Epithelial cell of esophagus (primary cell): ENCODE data around the gene LTO1.

ENCODE experiments used
- DNase-seq: peaks from one replicate; pipeline ENCODE4 v3.0.0; 2010; ENCODE audit warnings: low read depth
- H3K4me3 ChIP-seq: 2 replicates; pipeline ENCODE4 v1.5.1; 2011; ENCODE audit warnings: mild to moderate bottlenecking, low read length, control low read depth
- TF ChIP-seq, protein P1 (sequence below): IDR thresholded peaks from 2 replicates; pipeline ENCODE4 v1.5.1; 2011; ENCODE audit warnings: low read depth, mild to moderate bottlenecking, low read length, control low read depth, inconsistent platforms; ENCODE audit not compliant: insufficient read depth; ENCODE audit errors: missing control alignments

LTO1 gene

DNA sequence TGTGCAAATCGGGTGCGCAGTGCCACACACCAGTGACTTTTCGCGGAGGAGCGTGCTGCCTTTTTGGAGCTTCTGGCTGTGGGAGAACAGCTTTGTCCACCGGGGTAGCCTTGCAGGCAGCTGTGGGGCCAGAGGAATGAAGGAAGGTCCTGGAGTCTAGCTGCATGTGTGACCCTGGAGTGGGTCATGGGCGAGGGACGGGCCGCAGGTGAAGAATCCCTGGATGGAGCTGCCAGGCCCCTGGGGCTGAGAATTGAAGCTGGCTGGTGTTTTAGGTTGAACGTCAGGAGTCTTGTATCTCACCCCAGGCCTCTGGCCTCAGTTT lies 25.6 kb downstream of the LTO1 start:
- no peak overlapping the region for H3K4me3 ChIP-seq
- DNase-seq: no peak
- TF ChIP-seq, protein P1, sequence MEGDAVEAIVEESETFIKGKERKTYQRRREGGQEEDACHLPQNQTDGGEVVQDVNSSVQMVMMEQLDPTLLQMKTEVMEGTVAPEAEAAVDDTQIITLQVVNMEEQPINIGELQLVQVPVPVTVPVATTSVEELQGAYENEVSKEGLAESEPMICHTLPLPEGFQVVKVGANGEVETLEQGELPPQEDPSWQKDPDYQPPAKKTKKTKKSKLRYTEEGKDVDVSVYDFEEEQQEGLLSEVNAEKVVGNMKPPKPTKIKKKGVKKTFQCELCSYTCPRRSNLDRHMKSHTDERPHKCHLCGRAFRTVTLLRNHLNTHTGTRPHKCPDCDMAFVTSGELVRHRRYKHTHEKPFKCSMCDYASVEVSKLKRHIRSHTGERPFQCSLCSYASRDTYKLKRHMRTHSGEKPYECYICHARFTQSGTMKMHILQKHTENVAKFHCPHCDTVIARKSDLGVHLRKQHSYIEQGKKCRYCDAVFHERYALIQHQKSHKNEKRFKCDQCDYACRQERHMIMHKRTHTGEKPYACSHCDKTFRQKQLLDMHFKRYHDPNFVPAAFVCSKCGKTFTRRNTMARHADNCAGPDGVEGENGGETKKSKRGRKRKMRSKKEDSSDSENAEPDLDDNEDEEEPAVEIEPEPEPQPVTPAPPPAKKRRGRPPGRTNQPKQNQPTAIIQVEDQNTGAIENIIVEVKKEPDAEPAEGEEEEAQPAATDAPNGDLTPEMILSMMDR: no peak

DNA sequence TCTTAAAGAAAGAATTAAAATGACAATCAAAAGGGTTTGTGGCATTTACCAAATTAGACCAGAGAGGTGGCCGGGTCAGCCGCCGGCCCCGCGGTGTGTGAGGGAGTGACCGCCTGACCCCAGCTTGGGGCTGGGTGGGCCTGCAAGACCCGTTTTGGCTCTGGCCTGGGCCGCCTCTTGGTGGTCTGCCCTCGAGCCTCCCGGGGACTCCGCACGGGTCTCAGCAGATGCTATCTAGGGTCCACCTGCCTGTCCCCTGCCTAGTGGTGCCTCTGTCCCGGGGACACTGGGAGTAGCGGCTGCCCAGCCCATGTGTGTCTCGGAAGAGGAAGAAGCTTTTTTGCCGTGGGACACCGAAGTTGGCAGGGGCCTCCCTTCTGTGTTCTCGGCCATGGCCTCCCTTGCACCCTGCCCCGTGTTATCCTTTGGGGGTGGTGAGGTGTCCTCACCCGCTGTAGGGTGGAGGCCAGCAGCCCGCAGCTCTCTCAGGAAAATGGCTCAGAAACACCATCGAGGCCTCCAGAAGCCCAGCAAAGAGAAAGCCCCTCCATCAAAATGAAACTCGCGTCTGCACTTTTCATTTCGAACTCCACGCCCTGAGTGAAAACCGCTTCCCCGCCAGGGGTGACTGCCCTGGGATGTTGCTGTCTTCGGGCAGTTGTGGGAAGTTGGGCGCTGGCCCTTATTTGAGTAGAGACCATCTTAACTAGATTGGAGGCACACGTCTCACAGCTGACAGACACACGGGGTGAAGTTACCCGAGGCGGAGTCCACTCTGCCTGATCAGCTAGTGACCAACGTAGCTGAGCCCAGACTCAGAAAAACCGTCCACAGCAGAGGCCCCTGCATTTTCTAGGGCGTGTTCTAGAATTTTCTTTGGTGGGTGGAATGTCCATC lies 26.2 kb downstream of the LTO1 start:
- TF ChIP-seq, protein P1: no peak
- no peak for DNase-seq
- no peak overlapping the region for H3K4me3 ChIP-seq

DNA sequence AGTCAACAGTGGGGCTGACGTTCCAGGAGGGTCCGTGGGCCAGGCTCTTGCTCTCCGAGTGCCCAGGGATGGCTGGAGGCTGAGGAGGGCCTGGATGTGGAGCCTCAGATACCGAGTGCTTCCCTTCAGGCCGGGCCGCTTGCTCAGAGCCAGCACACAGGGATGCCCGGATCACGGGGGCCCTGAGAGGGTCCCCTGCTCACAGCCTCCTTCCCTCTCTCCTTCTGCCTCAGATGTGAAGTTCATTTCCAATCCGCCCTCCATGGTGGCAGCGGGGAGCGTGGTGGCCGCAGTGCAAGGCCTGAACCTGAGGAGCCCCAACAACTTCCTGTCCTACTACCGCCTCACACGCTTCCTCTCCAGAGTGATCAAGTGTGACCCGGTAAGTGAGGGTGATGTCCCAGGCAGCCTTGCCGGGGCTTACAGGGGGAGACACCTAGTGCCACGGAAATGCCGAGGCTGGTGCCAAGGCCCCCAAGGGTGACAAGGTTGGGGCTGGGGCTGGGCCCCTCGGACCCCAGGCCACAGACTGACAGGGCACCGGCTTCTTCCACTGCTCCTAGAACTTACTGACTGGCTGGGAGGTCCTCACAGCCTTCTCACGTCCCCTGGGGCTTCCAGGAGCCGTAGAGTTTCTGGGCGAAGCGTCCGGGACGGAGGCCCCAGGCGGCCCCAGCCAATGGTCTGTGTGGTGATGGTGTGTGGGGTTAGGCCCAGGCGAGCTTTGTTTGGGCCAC lies 27.2 kb downstream of the LTO1 start:
- TF ChIP-seq, protein P1: no peak
- no peak overlapping the region for H3K4me3 ChIP-seq
- DNase-seq: no peak

DNA sequence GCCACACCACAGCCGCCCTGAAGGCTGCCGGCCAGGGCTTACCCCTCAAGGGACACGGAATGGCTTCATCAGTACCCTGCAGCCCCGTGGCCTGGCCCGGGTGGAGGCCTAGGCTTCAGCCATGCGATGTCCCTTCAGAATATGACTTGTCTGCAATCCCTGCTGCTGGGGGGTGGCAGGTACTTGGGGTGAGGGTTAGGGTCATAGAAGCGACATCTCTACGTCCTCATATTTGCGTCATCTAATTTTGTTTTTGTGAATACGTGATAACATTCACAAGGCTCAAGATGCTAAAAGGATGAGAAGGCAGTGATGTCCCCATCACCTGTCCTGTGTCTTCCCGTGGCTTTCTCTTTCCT lies 27.8 kb downstream of the LTO1 start:
- H3K4me3 ChIP-seq: no peak overlapping the region
- DNase-seq: no peak
- TF ChIP-seq, protein P1: no peak

DNA sequence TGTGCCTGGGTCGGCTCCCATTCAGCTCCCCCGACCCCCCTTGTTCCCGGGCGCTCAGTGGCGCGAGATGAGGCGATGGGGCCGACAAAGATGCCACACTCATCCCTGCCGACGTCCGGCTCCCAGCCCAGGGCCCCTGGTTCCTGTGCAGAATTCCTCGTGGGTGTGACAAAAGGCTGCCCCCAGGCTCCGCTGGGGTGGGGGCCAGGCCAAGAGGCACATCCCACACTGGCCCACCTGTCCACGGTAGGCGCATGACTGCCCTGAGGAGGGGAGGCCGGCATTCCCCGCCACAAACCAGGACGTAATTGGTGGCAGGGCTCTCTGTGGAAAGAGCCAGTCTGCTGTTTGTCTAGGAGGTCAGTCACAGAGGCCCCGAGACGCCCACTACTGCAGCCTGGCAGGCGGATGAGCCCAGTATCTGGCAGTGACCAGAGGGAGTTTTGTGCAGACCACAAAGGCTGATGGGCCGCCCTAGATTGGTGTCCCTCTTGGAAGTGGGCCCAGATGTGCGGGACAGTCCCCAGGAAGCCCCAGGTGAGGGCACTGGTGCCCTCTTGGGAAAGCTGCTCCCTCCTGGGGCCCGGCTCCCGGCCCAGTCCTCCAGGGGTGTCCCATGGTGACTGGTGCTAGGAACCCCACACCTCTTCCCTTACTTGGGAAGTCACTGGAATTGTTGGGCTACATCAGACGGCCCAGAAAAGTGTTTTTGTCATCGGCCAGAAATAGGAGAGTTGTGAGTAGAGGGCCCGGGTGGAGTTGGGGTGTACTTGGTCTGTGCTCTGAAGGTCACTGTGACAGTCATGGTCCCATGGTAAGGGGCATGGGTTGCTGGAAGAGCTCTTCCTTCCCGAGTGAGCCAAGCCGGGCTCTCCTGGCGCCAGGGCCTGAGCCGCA lies 28.4 kb downstream of the LTO1 start:
- DNase-seq: no peak
- no peak overlapping the region for H3K4me3 ChIP-seq

DNA sequence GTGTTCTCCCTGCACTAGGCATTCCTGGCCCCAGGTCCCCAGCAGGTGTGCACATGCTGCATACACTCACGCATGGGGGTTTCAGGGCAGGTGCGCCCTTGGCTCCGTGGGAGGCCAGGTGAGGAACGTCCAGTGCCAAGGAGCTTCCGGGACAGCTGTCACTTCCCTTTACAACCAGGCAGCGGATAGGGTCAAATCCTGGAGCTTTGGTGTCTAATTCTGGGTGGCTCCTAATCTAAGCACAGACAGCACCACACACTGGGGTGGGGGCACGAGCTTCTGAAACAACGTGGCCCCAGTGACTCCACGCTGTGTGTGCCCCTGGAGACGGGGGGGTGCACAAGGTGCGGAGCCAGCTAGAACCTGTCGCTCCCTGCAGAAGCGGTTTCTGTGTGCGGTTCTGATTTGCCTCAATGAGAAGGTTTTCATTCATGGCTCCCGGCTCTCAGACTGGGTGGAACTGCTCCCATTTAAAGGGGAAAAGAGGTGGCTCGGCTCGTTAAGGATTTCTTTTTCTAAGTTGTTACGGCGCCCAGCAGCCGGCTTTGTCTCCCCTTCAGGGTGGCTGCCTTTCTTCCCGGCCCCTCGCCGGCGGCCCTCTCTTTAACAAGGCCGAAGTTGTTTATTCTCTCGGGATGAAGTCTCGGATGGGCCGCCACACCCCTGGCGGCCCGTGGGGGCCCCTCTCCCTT lies 29.2 kb downstream of the LTO1 start:
- H3K4me3 ChIP-seq: no peak overlapping the region
- DNase-seq: no peak
- TF ChIP-seq, protein P1: no peak

More for the DNA sequence above, 28.4 kb downstream of the LTO1 start:
- TF ChIP-seq, protein P1: no peak
